Cardiac fibroblast (primary cell): ENCODE measurements around the gene EPAS1.

ENCODE experiments used
- DNase-seq, 2 donors: peaks; one replicate each; pipeline versions ENCODE4 v3.0.0 to v3.0.0-alpha.2; 2010; ENCODE audit warnings: low read depth in 2 of 2
- H3K4me3 ChIP-seq, 2 donors: replicated peaks in 1 of 2; 1 replicate in 1 of 2; 2 replicates in 1 of 2; pipeline ENCODE4 v1.5.1; 2011; ENCODE audit warnings: low read depth in 2 of 2, low read length in 2 of 2, mild to moderate bottlenecking in 2 of 2, moderate library complexity in 1 of 2
- TF ChIP-seq, protein P1 (sequence below): IDR thresholded peaks from one replicate; pipeline ENCODE4 v1.5.1; 2011; ENCODE audit warnings: low read depth, mild to moderate bottlenecking, low read length, inconsistent platforms

EPAS1 gene

GRCh38 chr2:46296840-46297545 lies at the start of gene EPAS1:
EPAS1 (plus strand) TSS chr2:46297407; CDS start chr2:46297912, 505 bp downstream.
- TF ChIP-seq, protein P1, sequence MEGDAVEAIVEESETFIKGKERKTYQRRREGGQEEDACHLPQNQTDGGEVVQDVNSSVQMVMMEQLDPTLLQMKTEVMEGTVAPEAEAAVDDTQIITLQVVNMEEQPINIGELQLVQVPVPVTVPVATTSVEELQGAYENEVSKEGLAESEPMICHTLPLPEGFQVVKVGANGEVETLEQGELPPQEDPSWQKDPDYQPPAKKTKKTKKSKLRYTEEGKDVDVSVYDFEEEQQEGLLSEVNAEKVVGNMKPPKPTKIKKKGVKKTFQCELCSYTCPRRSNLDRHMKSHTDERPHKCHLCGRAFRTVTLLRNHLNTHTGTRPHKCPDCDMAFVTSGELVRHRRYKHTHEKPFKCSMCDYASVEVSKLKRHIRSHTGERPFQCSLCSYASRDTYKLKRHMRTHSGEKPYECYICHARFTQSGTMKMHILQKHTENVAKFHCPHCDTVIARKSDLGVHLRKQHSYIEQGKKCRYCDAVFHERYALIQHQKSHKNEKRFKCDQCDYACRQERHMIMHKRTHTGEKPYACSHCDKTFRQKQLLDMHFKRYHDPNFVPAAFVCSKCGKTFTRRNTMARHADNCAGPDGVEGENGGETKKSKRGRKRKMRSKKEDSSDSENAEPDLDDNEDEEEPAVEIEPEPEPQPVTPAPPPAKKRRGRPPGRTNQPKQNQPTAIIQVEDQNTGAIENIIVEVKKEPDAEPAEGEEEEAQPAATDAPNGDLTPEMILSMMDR, result no peak
- peak; percentile 86 to 97 for DNase-seq
- peak within 1 kb of the TSS; percentile 92 to 95 for H3K4me3 ChIP-seq

DNA sequence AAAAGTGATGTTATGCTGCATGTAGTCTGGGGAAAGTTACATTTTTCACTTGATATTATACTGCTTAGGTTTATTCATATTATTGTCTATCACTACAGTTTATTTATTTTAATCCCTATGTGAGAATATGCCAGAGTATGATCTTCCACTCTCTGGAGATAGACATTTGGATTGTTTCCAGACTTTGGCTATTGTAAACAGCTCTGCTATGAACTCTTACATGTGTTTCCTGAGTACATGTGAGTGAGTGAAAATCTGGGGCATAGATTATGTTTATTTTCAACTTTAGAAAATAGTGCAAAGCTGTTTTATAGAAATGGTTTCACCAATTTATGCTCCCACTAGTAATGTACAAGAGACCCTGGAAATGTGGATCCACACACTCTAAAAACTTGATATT lies 49.0 kb upstream of the EPAS1 start:
- H3K4me3 ChIP-seq, result no peak overlapping the region
- DNase-seq, result peak in 1 of 2 donors; percentile 62
- TF ChIP-seq, protein P1, result no peak

- TF ChIP-seq, protein P1, result no peak
- DNase-seq, result no peak
- H3K4me3 ChIP-seq, result no peak overlapping the region
Observed at GRCh38 chr2:46249654-46250053, 47.6 kb upstream of the EPAS1 start.

- TF ChIP-seq, protein P1, result no peak
- H3K4me3 ChIP-seq, result no peak overlapping the region
- DNase-seq, result peak; percentile 60 to 77
Observed at GRCh38 chr2:46252891-46253659, 44.1 kb upstream of the EPAS1 start.

GRCh38 chr2:46254474-46254873 lies 42.7 kb upstream of the EPAS1 start:
- H3K4me3 ChIP-seq, result no peak overlapping the region
- no peak for DNase-seq
- TF ChIP-seq, protein P1, result no peak

DNA sequence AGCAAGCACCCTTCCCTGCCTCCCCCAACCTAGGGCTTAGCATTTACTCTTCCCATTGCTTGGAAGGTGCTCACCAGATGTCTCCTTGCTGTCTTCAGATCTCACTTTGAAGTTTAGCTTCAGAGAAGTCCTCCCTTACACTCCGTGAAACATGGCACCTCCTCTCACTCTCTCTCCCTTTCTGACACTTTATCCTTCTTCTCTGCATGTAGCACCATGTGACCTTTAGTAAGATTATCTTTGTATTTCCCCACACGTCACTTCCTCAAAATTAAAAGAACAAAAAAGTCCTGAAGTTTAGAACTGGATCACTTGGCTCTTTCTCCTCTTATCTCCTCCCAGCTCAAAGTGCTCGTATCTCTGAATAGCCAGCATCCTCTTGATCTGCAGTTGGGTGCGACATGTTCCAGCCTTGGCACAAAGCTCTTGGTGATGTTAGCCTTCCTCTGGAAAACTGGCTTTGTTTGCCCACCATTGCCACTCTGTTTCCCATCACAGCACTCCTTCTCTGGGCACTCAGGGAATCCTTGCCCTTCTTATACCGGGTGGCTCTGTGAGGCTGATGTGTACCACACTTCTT lies 40.6 kb upstream of the EPAS1 start:
- TF ChIP-seq, protein P1, result no peak
- no peak overlapping the region for H3K4me3 ChIP-seq
- no peak for DNase-seq
